ENCODE data around the gene VPS16. TPM values are rescaled to one million over a fixed set of nuclear protein-coding genes. Genes with fewer than 3 reads are reported as not detected.

VPS16 gene
- total RNA-seq, 1 experiment from 2014 or later: 49.9 TPM

DNA sequence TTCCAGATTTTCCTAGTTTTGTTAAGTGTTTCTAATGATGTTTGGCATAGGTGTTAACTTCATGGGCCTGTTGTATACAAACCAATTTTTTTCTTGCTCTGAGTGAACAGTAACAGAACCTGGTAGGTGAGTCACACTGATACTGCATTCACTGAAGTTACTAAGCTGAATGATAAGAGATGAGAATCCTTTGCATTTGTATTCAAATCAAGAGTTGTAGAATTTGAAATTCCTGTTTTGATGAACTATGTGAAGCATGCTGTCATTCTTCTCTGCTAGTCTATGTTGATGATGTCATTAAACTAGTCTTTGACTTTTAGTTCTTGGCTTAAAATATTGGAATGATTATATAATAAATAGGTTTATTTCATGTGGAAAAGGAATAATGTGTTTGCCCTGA, 70.7 kb downstream of the VPS16 start:
- H2AFZ ChIP-seq (ENCODE audit: low read length): no peak overlapping the region
- no peak overlapping the region for H3K27ac ChIP-seq (ENCODE audit: low read length)
- no peak overlapping the region for H3K4me3 ChIP-seq (ENCODE audit: low read length)
- no peaks in the 10 kb centered on the region for H4K20me1 ChIP-seq (ENCODE audit: low read length)
- no peaks in the 10 kb centered on the region for H3K9me2 ChIP-seq (replicated peaks; ENCODE audit: low read length)
- no peak for DNase-seq
- CTCF ChIA-PET: no interaction called here
- BruUV-seq (replicated peaks): no TSS peak
- no peaks in the 10 kb centered on the region for H3K4me1 ChIP-seq (ENCODE audit: insufficient read depth, low read length)
- H3F3A ChIP-seq (ENCODE audit: low read length, unreplicated experiment): no peaks in the 10 kb centered on the region
- POLR2A ChIA-PET (ENCODE audit: unreplicated experiment): no interaction called here
- no peaks in the 10 kb centered on the region for H3K9me3 ChIP-seq (ENCODE audit: low read length)
- no peak for ATAC-seq
- no peaks in the 10 kb centered on the region for H3K27me3 ChIP-seq (ENCODE audit: low read length)
- H3K36me3 ChIP-seq (ENCODE audit: low read depth, low read length): no peaks in the 10 kb centered on the region
- no peak overlapping the region for H3K9ac ChIP-seq (ENCODE audit: low read length)
- H3K79me2 ChIP-seq (ENCODE audit: low read length): no peaks in the 10 kb centered on the region
- no peak for TF ChIP-seq EZH2phosphoT487 (IDR thresholded peaks at IDR 0.05; ENCODE audit: borderline replicate concordance, low read length)
- TF ChIP-seq EZH2 (IDR thresholded peaks at IDR 0.05; ENCODE audit: low read length, unreplicated experiment): no peak
- TF ChIP-seq, protein P1, sequence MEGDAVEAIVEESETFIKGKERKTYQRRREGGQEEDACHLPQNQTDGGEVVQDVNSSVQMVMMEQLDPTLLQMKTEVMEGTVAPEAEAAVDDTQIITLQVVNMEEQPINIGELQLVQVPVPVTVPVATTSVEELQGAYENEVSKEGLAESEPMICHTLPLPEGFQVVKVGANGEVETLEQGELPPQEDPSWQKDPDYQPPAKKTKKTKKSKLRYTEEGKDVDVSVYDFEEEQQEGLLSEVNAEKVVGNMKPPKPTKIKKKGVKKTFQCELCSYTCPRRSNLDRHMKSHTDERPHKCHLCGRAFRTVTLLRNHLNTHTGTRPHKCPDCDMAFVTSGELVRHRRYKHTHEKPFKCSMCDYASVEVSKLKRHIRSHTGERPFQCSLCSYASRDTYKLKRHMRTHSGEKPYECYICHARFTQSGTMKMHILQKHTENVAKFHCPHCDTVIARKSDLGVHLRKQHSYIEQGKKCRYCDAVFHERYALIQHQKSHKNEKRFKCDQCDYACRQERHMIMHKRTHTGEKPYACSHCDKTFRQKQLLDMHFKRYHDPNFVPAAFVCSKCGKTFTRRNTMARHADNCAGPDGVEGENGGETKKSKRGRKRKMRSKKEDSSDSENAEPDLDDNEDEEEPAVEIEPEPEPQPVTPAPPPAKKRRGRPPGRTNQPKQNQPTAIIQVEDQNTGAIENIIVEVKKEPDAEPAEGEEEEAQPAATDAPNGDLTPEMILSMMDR (conservative IDR thresholded peaks at IDR 0.05; ENCODE audit: low read depth, low read length): no peak
- intact Hi-C loops (cut with micrococcal nuclease): no loop called here
- no peak overlapping the region for H3K4me2 ChIP-seq (ENCODE audit: low read length)

DNA sequence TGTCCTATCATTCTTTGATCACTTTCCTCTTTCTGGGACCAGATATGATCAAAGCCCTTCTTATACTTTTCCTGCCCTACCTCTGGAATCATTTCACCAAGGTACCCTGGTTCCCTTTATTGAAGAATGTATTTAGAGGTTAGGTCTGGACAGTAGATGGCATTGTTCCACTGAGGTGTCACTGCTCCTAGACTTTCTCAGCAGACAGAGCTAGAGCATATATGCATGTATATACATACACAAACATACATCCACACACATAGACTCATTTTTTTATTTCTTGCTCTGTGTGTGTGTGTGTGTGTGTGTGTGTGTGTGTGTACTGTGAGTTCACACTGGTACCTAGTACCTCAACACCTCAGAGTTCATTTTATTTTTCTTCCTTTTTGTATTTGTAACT, 73.6 kb downstream of the VPS16 start:
- Histone ChIP-seq H4K20me1 (ENCODE audit: low read length) (no peaks in the 10 kb centered on the region), H3K4me1 (ENCODE audit: insufficient read depth, low read length) (peaks cover 7% of the 10 kb centered on the region), H3K4me3 (ENCODE audit: low read length) (no peak overlapping the region), H3K9ac (ENCODE audit: low read length) (no peak overlapping the region), H3K36me3 (ENCODE audit: low read depth, low read length) (no peaks in the 10 kb centered on the region), H3K9me3 (ENCODE audit: low read length) (no peaks in the 10 kb centered on the region), H3F3A (ENCODE audit: low read length, unreplicated experiment) (no peaks in the 10 kb centered on the region), H3K4me2 (ENCODE audit: low read length) (no peak overlapping the region), H3K79me2 (ENCODE audit: low read length) (peaks cover 14% of the 10 kb centered on the region), H3K9me2 (replicated peaks; ENCODE audit: low read length) (no peaks in the 10 kb centered on the region), H3K27me3 (ENCODE audit: low read length) (no peaks in the 10 kb centered on the region), H2AFZ (ENCODE audit: low read length) (no peak overlapping the region), H3K27ac (ENCODE audit: low read length) (no peak overlapping the region)
- POLR2A ChIA-PET (ENCODE audit: unreplicated experiment): no interaction called here
- TF ChIP-seq, protein P1 (conservative IDR thresholded peaks at IDR 0.05; ENCODE audit: low read depth, low read length): peak; percentile 55; the same call in 1 of the 2 replicates
- TF ChIP-seq EZH2 (IDR thresholded peaks at IDR 0.05; ENCODE audit: low read length, unreplicated experiment): no peak
- DNase-seq (peak; percentile 50), ATAC-seq (peak; percentile 83)
- BruUV-seq (replicated peaks): no TSS peak
- intact Hi-C loops (cut with micrococcal nuclease): loop anchor here (1.0 kb wide), 1 partner anchor 87 kb away; no protein-coding TSS in a partner anchor
- CTCF ChIA-PET: interaction anchor here (0.6 kb wide), 1 partner anchor 87 kb away, joined by 9 read pairs; no protein-coding TSS in a partner anchor

Other genes starting within 250 kb of the VPS16 start
- gene NOP56, start 188.1 kb upstream of the VPS16 start, total RNA-seq (2014; rRNA removed): 570 and 642 TPM in 2 replicates
- 261 and 269 TPM in 2 replicates for gene IDH3B, start 176.5 kb upstream of the VPS16 start, total RNA-seq (2014; rRNA removed)
- gene EBF4, start 148.0 kb upstream of the VPS16 start, total RNA-seq (2014; rRNA removed): 0.98 and 1.8 TPM in 2 replicates
- gene CPXM1, start 40.1 kb upstream of the VPS16 start, total RNA-seq (2014; rRNA removed): not detected in 2 replicates
- gene C20orf141, start 25.8 kb upstream of the VPS16 start, total RNA-seq (2014; rRNA removed): not detected in 2 replicates
- gene TMEM239, start 24.4 kb upstream of the VPS16 start, total RNA-seq (2014; rRNA removed): 0.04 TPM in 1 of 2 replicates, not detected in the other
- 21.9 and 29.8 TPM in 2 replicates for gene PCED1A, start 90 bp upstream of the VPS16 start, total RNA-seq (2014; rRNA removed)
- gene PTPRA, start 32.7 kb downstream of the VPS16 start, total RNA-seq (2014; rRNA removed): 33.6 and 35.0 TPM in 2 replicates
- gene GNRH2, start 202.9 kb downstream of the VPS16 start, total RNA-seq (2014; rRNA removed): 1.6 TPM in 1 of 2 replicates, not detected in the other
- 182 and 280 TPM in 2 replicates for gene MRPS26, start 205.3 kb downstream of the VPS16 start, total RNA-seq (2014; rRNA removed)
- gene OXT, start 230.9 kb downstream of the VPS16 start, total RNA-seq (2014; rRNA removed): not detected in 2 replicates
- not detected in 2 replicates for gene AVP, start 244.0 kb downstream of the VPS16 start, total RNA-seq (2014; rRNA removed)

Measured in PC-3 (cell line).